OCI-LY7 (cell line): ENCODE measurements around the gene SH3TC2. TPM values are rescaled to one million over a fixed set of nuclear protein-coding genes. Genes with fewer than 3 reads are reported as not detected.

ENCODE experiments used
- BruUV-seq: library from RNA; stranded (reverse); fragments of 400-500 nt; replicated peaks from 2 replicates; lab custom pipeline; 2021; lab: Mats Ljungman, UMichigan
- CTCF ChIA-PET: fragments of 300-600 bp; sonication (Branson Sonifier 250); formaldehyde crosslinking; loops from one replicate; lab custom pipeline; 2022; ENCODE audit warnings: antibody characterized with exemption; ENCODE audit not compliant: unreplicated experiment; lab: Charles Lee
- POLR2A ChIA-PET: fragments of 300-600 bp; sonication (Branson Sonifier 250); formaldehyde crosslinking; loops from one replicate; lab custom pipeline; 2022; ENCODE audit warnings: antibody characterized with exemption; lab: Charles Lee
- DNase-seq: peaks from one replicate; pipeline ENCODE4 v3.0.0-alpha.2; 2015; ENCODE audit warnings: low spot score
- H2AFZ ChIP-seq: fragments of 200-600 bp; sonication (generic), shearing (Covaris generic); 2 replicates; pipeline ENCODE4 v1.6.1; 2014; ENCODE audit warnings: mild to moderate bottlenecking, antibody characterized with exemption, low read length, moderate library complexity
- H3K27ac ChIP-seq: fragments of 200-600 bp; sonication (generic); 2 replicates; pipeline ENCODE4 v1.5.1; 2014; ENCODE audit warnings: mixed run types, low read depth, mild to moderate bottlenecking, moderate library complexity, low read length, inconsistent platforms; ENCODE audit not compliant: poor library complexity, severe bottlenecking
- H3K36me3 ChIP-seq: fragments of 200-600 bp; sonication (generic); 2 replicates; pipeline ENCODE4 v1.6.1; 2014; ENCODE audit warnings: mild to moderate bottlenecking, antibody characterized with exemption, low read length, moderate library complexity, mixed read lengths; ENCODE audit not compliant: insufficient read depth
- H3K4me1 ChIP-seq: fragments of 200-600 bp; sonication (generic); 2 replicates; pipeline ENCODE4 v1.5.1; 2014; ENCODE audit warnings: mild to moderate bottlenecking, low read length; ENCODE audit not compliant: insufficient read depth, poor library complexity, severe bottlenecking
- H3K4me2 ChIP-seq: fragments of 200-600 bp; sonication (generic); 2 replicates; pipeline ENCODE4 v1.6.1; 2014; ENCODE audit warnings: mild to moderate bottlenecking, low read length
- H3K4me3 ChIP-seq: fragments of 200-600 bp; sonication (generic); 2 replicates; pipeline ENCODE4 v1.5.1; 2014; ENCODE audit warnings: mild to moderate bottlenecking, low read depth, low read length; ENCODE audit not compliant: poor library complexity, severe bottlenecking
- H3K79me2 ChIP-seq: fragments of 200-600 bp; sonication (generic); 2 replicates; pipeline ENCODE4 v1.6.1; 2016; ENCODE audit warnings: low read depth, mild to moderate bottlenecking, low read length, moderate library complexity, mixed read lengths; ENCODE audit not compliant: insufficient read depth
- H3K9me2 ChIP-seq: fragments of 200-600 bp; sonication (generic); 2 replicates; pipeline ENCODE4 v1.6.1; 2016; ENCODE audit warnings: mild to moderate bottlenecking, low read length, mixed read lengths; ENCODE audit not compliant: insufficient read depth
- H3K9me3 ChIP-seq: fragments of 200-600 bp; sonication (generic); 2 replicates; pipeline ENCODE4 v1.6.1; 2014; ENCODE audit warnings: mild to moderate bottlenecking, mixed run types, low read length, mixed read lengths
- H4K20me1 ChIP-seq: fragments of 200-600 bp; sonication (generic); 2 replicates; pipeline ENCODE4 v1.6.1; 2014; ENCODE audit warnings: mild to moderate bottlenecking, antibody characterized with exemption, low read length, moderate library complexity, mixed read lengths; ENCODE audit not compliant: insufficient read depth
- EZH2phosphoT487 ChIP-seq: fragments of 200-600 bp; sonication (generic); IDR thresholded peaks from 2 replicates; pipeline ENCODE4 v1.6.1; 2018; ENCODE audit warnings: low read depth, borderline replicate concordance, mild to moderate bottlenecking, mixed run types, antibody characterized with exemption, low read length, moderate library complexity, mixed read lengths
- intact Hi-C: fragments of 100-400 bp; cut with micrococcal nuclease; formaldehyde crosslinking; loops from one replicate; pipeline ENCODE4 v1.10.0; 2022; ENCODE audit not compliant: unreplicated experiment
- total RNA-seq, 2 experiments: library from RNA; depleted of rRNA in 1 of 2; stranded (reverse); fragments of >200 nt in 1 of 2; shearing (Covaris generic) in 1 of 2; gene quantifications; 2 replicates each; pipeline ENCODE4 v1.2.3, GENCODE V29; 2014 to 2022
- TF ChIP-seq, protein P1 (sequence below): fragments of 200-600 bp; sonication (generic); conservative IDR thresholded peaks from 2 replicates; pipeline ENCODE4 v1.5.1; 2014; ENCODE audit warnings: mild to moderate bottlenecking, antibody characterized with exemption, low read length, moderate library complexity, mixed read lengths

Gene SH3TC2
- total RNA-seq, 2 experiments from 2014 or later, result not detected

DNA sequence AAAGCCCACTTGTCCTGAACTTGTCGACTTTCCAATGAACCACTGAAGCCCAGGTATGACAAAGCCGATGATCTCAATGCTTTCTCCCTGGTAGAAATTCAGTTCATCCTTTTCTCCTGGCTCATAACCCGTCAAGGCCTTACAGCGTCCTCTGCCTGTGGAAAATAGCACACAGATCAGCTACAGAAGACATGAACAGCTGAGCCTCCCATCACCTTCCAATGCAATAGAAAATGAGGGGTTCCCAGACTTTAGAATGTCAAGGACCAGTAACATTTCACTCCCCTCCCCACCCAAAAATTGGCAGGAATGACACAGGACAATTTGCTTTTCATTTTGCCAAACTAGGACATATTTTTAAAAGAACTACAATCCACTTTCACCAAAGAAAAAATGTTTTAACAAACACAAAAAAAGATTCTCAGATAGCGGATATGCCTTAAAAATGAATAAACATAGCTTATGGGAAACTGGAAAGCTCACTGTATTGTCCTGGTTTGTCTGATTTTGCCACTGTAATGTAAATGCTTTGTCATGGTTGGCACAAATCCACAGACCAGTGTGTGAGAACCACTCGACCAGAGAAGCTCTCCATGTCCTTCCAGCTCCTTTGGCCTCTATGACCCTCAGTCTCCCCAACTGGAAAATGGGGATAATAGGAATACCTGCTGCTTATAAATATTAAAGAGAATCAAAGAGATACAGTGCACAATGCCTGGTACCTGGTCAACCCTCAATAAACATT, 24.4 kb downstream of the SH3TC2 start:
- no peak overlapping the region for H2AFZ ChIP-seq
- TF ChIP-seq EZH2phosphoT487, result no peak
- TF ChIP-seq, protein P1, sequence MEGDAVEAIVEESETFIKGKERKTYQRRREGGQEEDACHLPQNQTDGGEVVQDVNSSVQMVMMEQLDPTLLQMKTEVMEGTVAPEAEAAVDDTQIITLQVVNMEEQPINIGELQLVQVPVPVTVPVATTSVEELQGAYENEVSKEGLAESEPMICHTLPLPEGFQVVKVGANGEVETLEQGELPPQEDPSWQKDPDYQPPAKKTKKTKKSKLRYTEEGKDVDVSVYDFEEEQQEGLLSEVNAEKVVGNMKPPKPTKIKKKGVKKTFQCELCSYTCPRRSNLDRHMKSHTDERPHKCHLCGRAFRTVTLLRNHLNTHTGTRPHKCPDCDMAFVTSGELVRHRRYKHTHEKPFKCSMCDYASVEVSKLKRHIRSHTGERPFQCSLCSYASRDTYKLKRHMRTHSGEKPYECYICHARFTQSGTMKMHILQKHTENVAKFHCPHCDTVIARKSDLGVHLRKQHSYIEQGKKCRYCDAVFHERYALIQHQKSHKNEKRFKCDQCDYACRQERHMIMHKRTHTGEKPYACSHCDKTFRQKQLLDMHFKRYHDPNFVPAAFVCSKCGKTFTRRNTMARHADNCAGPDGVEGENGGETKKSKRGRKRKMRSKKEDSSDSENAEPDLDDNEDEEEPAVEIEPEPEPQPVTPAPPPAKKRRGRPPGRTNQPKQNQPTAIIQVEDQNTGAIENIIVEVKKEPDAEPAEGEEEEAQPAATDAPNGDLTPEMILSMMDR, result no peak
- no peaks in the 10 kb centered on the region for H3K9me2 ChIP-seq
- H3K27ac ChIP-seq, result no peak overlapping the region
- ChIA-PET POLR2A (interaction anchor here (1.2 kb wide), 1 partner anchor 19 kb away, joined by 4 read pairs; no protein-coding TSS in a partner anchor), CTCF (no interaction called here)
- H3K9me3 ChIP-seq, result no peaks in the 10 kb centered on the region
- H3K4me1 ChIP-seq, result no peaks in the 10 kb centered on the region
- intact Hi-C loops, result loop anchor here (10.0 kb wide), 1 partner anchor 584 kb away; no protein-coding TSS in a partner anchor
- no peaks in the 10 kb centered on the region for H3K79me2 ChIP-seq
- no peaks in the 10 kb centered on the region for H3K36me3 ChIP-seq
- no peaks in the 10 kb centered on the region for H4K20me1 ChIP-seq
- H3K4me2 ChIP-seq, result no peak overlapping the region
- no peak for DNase-seq
- no TSS peak for BruUV-seq
- H3K4me3 ChIP-seq, result no peak overlapping the region

DNA sequence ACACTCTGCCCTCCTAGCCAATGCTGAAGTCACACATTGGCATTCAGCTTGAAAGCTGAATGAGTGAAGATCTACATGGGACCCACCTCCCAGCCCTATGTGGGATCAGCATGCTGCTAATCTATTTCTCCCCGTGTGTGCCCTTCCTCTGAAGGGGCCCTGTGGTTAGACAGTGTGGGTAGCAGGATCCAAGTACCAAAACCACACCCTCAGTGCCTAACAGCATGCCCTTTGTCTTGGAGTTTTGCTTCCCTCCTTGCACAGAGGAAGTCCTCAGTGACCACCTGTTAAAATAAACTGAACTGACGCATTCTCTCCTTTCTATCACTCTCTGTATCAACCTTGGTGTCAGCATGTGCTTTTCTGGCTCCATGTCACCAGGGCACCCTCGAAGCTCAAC, 25.0 kb downstream of the SH3TC2 start:
- intact Hi-C loops, result loop anchor here (10.0 kb wide), 1 partner anchor 583 kb away; no protein-coding TSS in a partner anchor
- CTCF ChIA-PET, result no interaction called here
- BruUV-seq, result no TSS peak
- Histone ChIP-seq H3K36me3 (no peaks in the 10 kb centered on the region), H2AFZ (no peak overlapping the region), H3K79me2 (no peaks in the 10 kb centered on the region), H3K4me3 (no peak overlapping the region), H4K20me1 (no peaks in the 10 kb centered on the region), H3K4me1 (no peaks in the 10 kb centered on the region), H3K9me2 (no peaks in the 10 kb centered on the region), H3K27ac (no peak overlapping the region), H3K9me3 (no peaks in the 10 kb centered on the region), H3K4me2 (no peak overlapping the region)
- TF ChIP-seq EZH2phosphoT487, result no peak
- TF ChIP-seq, protein P1, result no peak
- POLR2A ChIA-PET, result interaction anchor here (1.2 kb wide), 1 partner anchor 18 kb away, joined by 4 read pairs; no protein-coding TSS in a partner anchor
- no peak for DNase-seq

DNA sequence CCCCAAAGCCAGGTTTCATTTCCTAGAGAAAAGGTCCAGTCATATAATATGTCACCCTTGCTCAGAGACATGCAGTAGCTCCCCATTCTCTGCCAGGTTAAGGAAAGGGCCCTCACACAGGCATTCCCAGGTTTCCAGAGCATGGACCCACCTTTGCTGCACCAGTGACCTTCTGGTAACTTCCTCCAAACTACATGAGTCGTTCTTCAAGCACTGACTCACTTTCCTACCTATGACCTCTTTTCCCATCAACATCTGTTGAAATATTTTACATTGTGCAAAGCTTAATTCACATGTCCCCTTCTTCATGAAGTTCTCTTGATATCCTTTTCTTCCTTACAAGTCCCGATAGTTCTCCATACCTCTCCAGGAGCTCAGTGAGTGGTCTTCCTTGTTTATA, 25.9 kb downstream of the SH3TC2 start:
- intact Hi-C loops, result loop anchor here (10.0 kb wide), 1 partner anchor 582 kb away; no protein-coding TSS in a partner anchor
- ChIA-PET POLR2A (interaction anchor here (0.7 to 1.1 kb wide), 2 partner anchors 63 to 345 kb away, joined by 3 read pairs; no protein-coding TSS in a partner anchor), CTCF (interaction anchor here (1.0 to 1.9 kb wide), 2 partner anchors 79 to 306 kb away, joined by 3 to 6 read pairs; no protein-coding TSS in a partner anchor)
- no peak overlapping the region for H2AFZ ChIP-seq
- H3K9me3 ChIP-seq, result no peaks in the 10 kb centered on the region
- TF ChIP-seq, protein P1, result no peak
- no peak for TF ChIP-seq EZH2phosphoT487
- H3K27ac ChIP-seq, result no peak overlapping the region
- no peaks in the 10 kb centered on the region for H3K4me1 ChIP-seq
- DNase-seq, result no peak
- H3K79me2 ChIP-seq, result no peaks in the 10 kb centered on the region
- no TSS peak for BruUV-seq
- no peak overlapping the region for H3K4me2 ChIP-seq
- H3K4me3 ChIP-seq, result no peak overlapping the region
- no peaks in the 10 kb centered on the region for H4K20me1 ChIP-seq
- no peaks in the 10 kb centered on the region for H3K9me2 ChIP-seq
- no peaks in the 10 kb centered on the region for H3K36me3 ChIP-seq
